Stimulated activated CD4-positive, alpha-beta T cell treated with anti-CD3 and anti-CD28 coated beads, Interleukin-1b, Interleukin-23, amount 100 ng/mL, for 4 hours (primary cell): ENCODE data around the gene ABHD14A.

Experiments used
- DNase-seq, 2 donors: peaks; one replicate each; pipeline ENCODE4 v3.0.0-alpha.2; 2020; ENCODE audit warnings: low read depth in 2 of 2

ABHD14A gene

GRCh38 chr3:51994530-51994929 is 19.7 kb downstream of the ABHD14A start:
- DNase-seq = no peak

- DNase-seq = peak; percentile 82 to 87
These were observed 20.7 kb downstream of the ABHD14A start, which contains the start of gene RPL29 for GRCh38 chr3:51995346-51996163. Gene RPL29, minus strand, starts transcription at chr3:51995895. Its CDS starts 434 bp downstream, at chr3:51995461.

GRCh38 chr3:51997172-51997571 is 22.3 kb downstream of the ABHD14A start:
- no peak for DNase-seq

GRCh38 chr3:51997935-51998596 is 23.2 kb downstream of the ABHD14A start:
- DNase-seq = no peak

GRCh38 chr3:51998774-51999173 is 23.9 kb downstream of the ABHD14A start:
- no peak for DNase-seq

- DNase-seq = no peak
These were observed 25.0 kb downstream of the ABHD14A start for GRCh38 chr3:51999846-52000245.

- DNase-seq = peak; percentile 78 to 81
These were observed 26.6 kb downstream of the ABHD14A start for GRCh38 chr3:52001443-52001974.

GRCh38 chr3:52002748-52003147 is 27.9 kb downstream of the ABHD14A start:
- no peak for DNase-seq

GRCh38 chr3:52004163-52004787 is 29.4 kb downstream of the ABHD14A start:
- no peak for DNase-seq

- DNase-seq = no peak
These were observed 30.1 kb downstream of the ABHD14A start for GRCh38 chr3:52004906-52005395.

GRCh38 chr3:52005571-52005986 is 30.7 kb downstream of the ABHD14A start:
- no peak for DNase-seq

- no peak for DNase-seq
These were observed 31.4 kb downstream of the ABHD14A start for GRCh38 chr3:52006017-52006819.

- no peak for DNase-seq
These were observed 31.9 kb downstream of the ABHD14A start for GRCh38 chr3:52006820-52007133.

- DNase-seq = no peak
These were observed 32.4 kb downstream of the ABHD14A start for GRCh38 chr3:52007291-52007690.

GRCh38 chr3:52010431-52010830 is 35.6 kb downstream of the ABHD14A start:
- no peak for DNase-seq

GRCh38 chr3:52012699-52013098 is 37.8 kb downstream of the ABHD14A start:
- DNase-seq = no peak

GRCh38 chr3:52013802-52014598 is 39.1 kb downstream of the ABHD14A start:
- DNase-seq = no peak

GRCh38 chr3:52014613-52015012 is 39.7 kb downstream of the ABHD14A start:
- DNase-seq = no peak

- DNase-seq = no peak
These were observed 40.8 kb downstream of the ABHD14A start for GRCh38 chr3:52015438-52016228.

GRCh38 chr3:52017586-52017985 is 42.7 kb downstream of the ABHD14A start:
- DNase-seq = no peak
